Adrenal gland (tissue), 12 donors: ENCODE results near the gene TET3. TPM values are rescaled to one million over a fixed set of nuclear protein-coding genes. Genes with fewer than 3 reads are reported as not detected.

ENCODE experiments used
- DNase-seq, 7 donors: peaks; one replicate each; pipeline ENCODE4 v3.0.0-alpha.2; 2019 to 2020
- H3K27ac ChIP-seq, 5 donors: fragments of 200-600 bp; sonication (generic) in 4 of 5; 1 replicate in 3 of 5; 2 replicates in 2 of 5; pipeline versions ENCODE4 v1.5.1 to v1.8.0; 2016 to 2020; ENCODE audit warnings: mild to moderate bottlenecking in 1 of 5
- H3K27me3 ChIP-seq: fragments of 200-600 bp; 2 replicates; pipeline ENCODE4 v1.8.0; 2021
- H3K36me3 ChIP-seq, 2 donors: fragments of 200-600 bp; replicated peaks in 1 of 2; 1 replicate in 1 of 2; 2 replicates in 1 of 2; pipeline versions ENCODE4 v1.5.1 to v1.8.0; 2018 to 2022
- H3K4me1 ChIP-seq, 2 donors: fragments of 200-600 bp; replicated peaks in 1 of 2; 1 replicate in 1 of 2; 2 replicates in 1 of 2; pipeline versions ENCODE4 v1.5.1 to v1.8.0; 2018 to 2021
- H3K4me3 ChIP-seq, 4 donors: fragments of 200-600 bp; sonication (generic) in 3 of 4; one replicate each; pipeline ENCODE4 v1.5.1; 2016 to 2018
- H3K9me3 ChIP-seq, 3 donors: fragments of 200-600 bp; sonication (generic) in 1 of 3; replicated peaks in 1 of 3; 1 replicate in 2 of 3; 2 replicates in 1 of 3; pipeline versions ENCODE4 v1.5.1 to v1.8.0; 2016 to 2021
- CTCF ChIP-seq, 6 experiments: fragments of 450-650 bp in 4 of 6; fragments of 200-600 bp in 2 of 6; sonication (generic) in 1 of 6; IDR thresholded peaks; 1 replicate in 5 of 6; 2 replicates in 1 of 6; pipeline versions ENCODE4 v1.5.1 to v1.8.0; 2016 to 2021; ENCODE audit warnings: antibody characterized with exemption in 6 of 6, mild to moderate bottlenecking in 2 of 6, moderate library complexity in 1 of 6
- POLR2A ChIP-seq, 2 donors: fragments of 450-650 bp; IDR thresholded peaks; one replicate each; pipeline ENCODE4 v1.6.1; 2017; ENCODE audit warnings: antibody characterized with exemption in 2 of 2, mild to moderate bottlenecking in 2 of 2, moderate library complexity in 1 of 2
- WGBS, 4 donors: extraction: QIAGEN DNeasy Blood & Tissue Kit in 2 of 4; methylation state at CpG; one replicate each; pipeline versions ENCODE4 v1.1.5 to v1.1.7; 2013 to 2017; 5-methylcytosine and 5-hydroxymethylcytosine counted together
- intact Hi-C, 2 donors: fragments of 100-400 bp; cut with DNase I; formaldehyde crosslinking; loops; one replicate each; pipeline versions ENCODE4 v1.14.1 to v1.15.0; 2022 to 2023
- polyA plus RNA-seq, 3 donors: library from polyadenylated mRNA; stranded (reverse); fragments of 200-250 nt in 2 of 3; fragments of 350-450 nt in 1 of 3; fragmentation: Illumina TruSeq in 1 of 3; extraction: RNeasy Lipid Tissue Mini Kit (QIAGEN cat#74804) in 1 of 3; gene quantifications; one replicate each; pipeline ENCODE4 v1.2.3, GENCODE V29; 2013 to 2014
- total RNA-seq, 9 donors: library from RNA; depleted of rRNA in 4 of 9; stranded (reverse); fragments of >200 nt in 4 of 9; fragments of 120-200 nt in 1 of 9; fragmentation: NEBNext Ultra II Directional in 1 of 9; extraction: Animal tissue kit (Norgen Biotek cat#: 25700) in 1 of 9; gene quantifications; one replicate each; pipeline versions ENCODE4 v1.1.0 to v1.2.4, GENCODE V29; 2013 to 2023
- donor health status: healthy with polysubstance abuse.
- donor health status: Bipolar disorder and iron deficiency.
- donor health status: DM: yes; HTN: yes; CAD: no.
- donor health status: DM: no; HTN: no; CAD: no.
- donor health status: DM: no; HTN: no; CAD: no.
- donor health status: DM: yes; HTN: yes; CAD: no.

Gene TET3
- total and polyA plus RNA-seq, 12 donors: 1.3 to 8.6 (median 5.4) TPM

- intact Hi-C loops: no loop called here
- peaks cover 0 to 14% of the 10 kb centered on the region in 2 donors for H3K4me1 ChIP-seq
- H3K4me3 ChIP-seq: no peak overlapping the region
- no peaks in the 10 kb centered on the region for H3K9me3 ChIP-seq
- no peaks in the 10 kb centered on the region for H3K36me3 ChIP-seq
- H3K27me3 ChIP-seq: no peaks in the 10 kb centered on the region
- DNase-seq: peak in 1 of 7 donors; percentile 36
- TF ChIP-seq POLR2A (IDR thresholded peaks at IDR 0.05) (no peak), CTCF (IDR thresholded peaks at IDR 0.05) (no peak)
- no peak overlapping the region for H3K27ac ChIP-seq
- WGBS, 4 donors: 93 to 95% (median 94%) methylated on average over 5 of the region's 5 CpGs
These were observed 26.5 kb downstream of the TET3 start for GRCh38 chr2:74011246-74011645.

- peak in 1 of 7 donors; percentile 5 for DNase-seq
- intact Hi-C loops: no loop called here
- Histone ChIP-seq H3K36me3 (no peaks in the 10 kb centered on the region), H3K27me3 (no peaks in the 10 kb centered on the region), H3K27ac (no peak overlapping the region), H3K9me3 (no peaks in the 10 kb centered on the region), H3K4me1 (no peaks in the 10 kb centered on the region), H3K4me3 (no peak overlapping the region)
- WGBS, 4 donors: 95 to 100% (median 97%) methylated on average over 2 to 3 of the region's 3 CpGs
- TF ChIP-seq POLR2A (IDR thresholded peaks at IDR 0.05): no peak
- TF ChIP-seq CTCF (IDR thresholded peaks at IDR 0.05): no peak
These were observed 30.1 kb downstream of the TET3 start for GRCh38 chr2:74014813-74015212.

GRCh38 chr2:74017223-74017622, 32.5 kb downstream of the TET3 start:
- TF ChIP-seq POLR2A (IDR thresholded peaks at IDR 0.05): no peak
- TF ChIP-seq CTCF (IDR thresholded peaks at IDR 0.05): no peak
- Histone ChIP-seq H3K36me3 (no peaks in the 10 kb centered on the region), H3K27me3 (no peaks in the 10 kb centered on the region), H3K4me3 (no peak overlapping the region), H3K4me1 (peaks cover 0 to 8% of the 10 kb centered on the region in 2 donors), H3K27ac (no peak overlapping the region), H3K9me3 (no peaks in the 10 kb centered on the region)
- intact Hi-C loops: no loop called here
- 96 to 99% (median 99%) methylated on average over 3 of the region's 3 CpGs for WGBS, 4 donors
- DNase-seq: peak in 1 of 7 donors; percentile 4

GRCh38 chr2:74019516-74019915, 34.8 kb downstream of the TET3 start:
- peaks cover 0 to 11% of the 10 kb centered on the region in 2 donors for H3K4me1 ChIP-seq
- no peaks in the 10 kb centered on the region for H3K36me3 ChIP-seq
- 78 to 83% (median 82%) methylated on average over 4 to 5 of the region's 5 CpGs for WGBS, 4 donors
- H3K27ac ChIP-seq: no peak overlapping the region
- peak in 1 of 7 donors; percentile 48 for DNase-seq
- intact Hi-C loops: no loop called here
- H3K9me3 ChIP-seq: no peaks in the 10 kb centered on the region
- no peaks in the 10 kb centered on the region for H3K27me3 ChIP-seq
- no peak overlapping the region for H3K4me3 ChIP-seq
- TF ChIP-seq POLR2A (IDR thresholded peaks at IDR 0.05) (no peak), CTCF (IDR thresholded peaks at IDR 0.05) (no peak)
